UCSD-AML1 (cell line): Measurements from ENCODE around the gene HNF1B.

Experiments
- DNase-seq: peaks from one replicate; lab custom pipeline; 2025; ENCODE audit not compliant: unreplicated experiment; lab: John Stamatoyannopoulos, UW

The HNF1B gene

DNA sequence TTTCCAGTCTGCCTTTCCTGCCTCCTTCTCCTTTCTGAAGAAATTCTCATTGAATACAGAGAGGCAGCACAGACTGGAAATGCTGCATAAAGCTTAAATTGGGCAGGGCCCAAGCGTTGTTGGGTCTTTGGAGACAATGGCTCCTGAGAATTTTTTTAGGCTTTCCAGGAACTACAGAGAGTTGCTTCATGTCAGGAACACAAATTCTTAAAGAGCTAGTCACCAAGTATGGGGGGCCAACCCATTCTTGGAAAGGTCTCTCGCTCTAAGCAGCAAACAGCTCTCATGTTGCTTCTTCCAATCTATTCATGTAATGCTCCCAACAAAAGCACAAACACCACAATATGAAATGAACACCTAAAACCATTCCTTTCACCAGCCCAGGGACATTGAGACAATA, 6.9 kb downstream of the HNF1B start:
- no peak for DNase-seq

DNA sequence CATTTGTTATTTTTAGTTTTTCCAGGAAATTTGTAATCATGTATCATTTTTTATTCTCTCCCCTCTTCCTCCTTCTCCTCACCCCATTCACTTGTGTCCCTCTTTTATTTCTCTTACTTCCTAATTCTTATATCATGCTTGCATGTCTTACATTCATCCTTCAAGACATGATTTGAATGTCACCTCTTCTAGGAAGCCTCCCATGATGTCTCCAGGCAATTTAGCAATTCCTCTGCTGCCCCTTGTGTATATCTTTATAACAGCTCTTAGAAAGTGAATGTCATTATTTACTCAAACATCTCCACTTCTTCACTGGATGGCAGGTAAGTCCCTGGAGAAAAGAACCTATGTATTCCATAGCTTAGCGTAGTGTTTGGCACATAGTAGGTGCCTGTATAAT, 7.8 kb downstream of the HNF1B start:
- DNase-seq: no peak

- DNase-seq: no peak
Measured at GRCh38 chr17:37736428-37736827, 8.4 kb downstream of the HNF1B start.

GRCh38 chr17:37735165-37735564, 9.7 kb downstream of the HNF1B start:
- no peak for DNase-seq

- no peak for DNase-seq
Measured at GRCh38 chr17:37732316-37732715, 12.5 kb downstream of the HNF1B start.

DNA sequence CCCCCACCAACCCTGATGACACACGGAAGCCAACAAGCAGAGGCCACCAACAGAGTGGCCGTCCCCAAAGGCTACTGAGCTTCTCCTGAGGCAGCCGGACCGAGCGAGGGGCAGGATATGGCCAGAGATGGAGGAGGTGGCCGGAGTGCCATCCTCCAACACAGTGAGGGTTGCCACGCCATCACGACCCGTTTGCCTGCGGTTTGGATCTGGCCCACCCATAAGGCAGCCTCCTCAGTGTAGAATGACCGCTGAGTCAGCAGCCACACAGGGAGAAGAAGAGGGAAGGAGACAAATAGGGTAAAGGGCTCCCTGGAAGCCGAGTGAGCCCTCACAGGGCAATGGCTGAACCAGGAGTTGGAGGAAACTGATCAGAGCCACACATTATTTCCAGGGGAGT, 13.8 kb downstream of the HNF1B start:
- no peak for DNase-seq

DNA sequence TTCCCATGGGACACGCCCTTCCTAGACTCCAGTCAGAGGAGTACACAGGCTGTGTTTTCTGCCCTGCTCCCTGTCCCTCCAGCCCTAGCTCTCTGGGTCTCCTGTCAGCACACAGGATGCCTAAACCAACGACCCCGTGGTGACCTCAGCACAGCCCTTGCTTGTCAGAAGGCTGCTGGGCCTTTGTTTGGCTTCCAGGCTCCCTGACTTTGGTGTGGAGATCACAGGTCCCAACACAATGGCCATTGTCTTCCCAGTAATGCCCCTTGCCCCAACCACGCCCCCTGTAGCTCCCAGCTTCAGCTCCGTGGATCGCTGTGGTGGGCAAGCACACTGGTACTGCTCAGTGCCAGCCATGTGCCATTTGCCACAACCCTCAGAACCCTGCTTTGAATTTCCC, 15.0 kb downstream of the HNF1B start:
- no peak for DNase-seq

- no peak for DNase-seq
Measured at GRCh38 chr17:37726891-37727675, 17.8 kb downstream of the HNF1B start.

GRCh38 chr17:37726248-37726647, 18.6 kb downstream of the HNF1B start:
- DNase-seq: no peak

DNA sequence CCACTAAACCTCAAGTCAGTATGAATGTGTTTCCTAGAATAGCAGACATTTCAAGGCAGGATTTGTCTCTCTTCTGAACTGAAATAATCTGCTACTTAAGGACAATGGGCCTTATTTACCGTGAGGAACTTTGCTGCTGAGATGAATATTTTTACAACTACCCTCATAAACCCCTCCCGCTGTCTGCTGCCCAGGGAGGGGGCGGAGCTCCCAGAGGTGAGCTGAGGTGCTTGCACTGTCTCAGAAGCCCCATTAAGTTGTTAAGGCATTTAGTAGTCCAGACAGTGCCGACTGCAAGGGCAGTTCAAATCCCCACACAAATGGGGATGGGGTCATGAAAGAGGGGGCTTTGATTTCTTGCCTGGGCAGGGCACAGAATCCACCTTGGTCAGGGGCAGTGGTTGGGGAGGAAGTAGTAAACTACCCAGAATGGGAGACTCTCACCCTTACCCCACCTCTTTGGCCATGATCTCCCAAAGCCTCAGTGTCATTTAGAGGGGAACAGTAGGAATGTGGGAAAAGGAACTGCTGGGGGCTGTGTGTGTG, 19.2 kb downstream of the HNF1B start:
- no peak for DNase-seq

DNA sequence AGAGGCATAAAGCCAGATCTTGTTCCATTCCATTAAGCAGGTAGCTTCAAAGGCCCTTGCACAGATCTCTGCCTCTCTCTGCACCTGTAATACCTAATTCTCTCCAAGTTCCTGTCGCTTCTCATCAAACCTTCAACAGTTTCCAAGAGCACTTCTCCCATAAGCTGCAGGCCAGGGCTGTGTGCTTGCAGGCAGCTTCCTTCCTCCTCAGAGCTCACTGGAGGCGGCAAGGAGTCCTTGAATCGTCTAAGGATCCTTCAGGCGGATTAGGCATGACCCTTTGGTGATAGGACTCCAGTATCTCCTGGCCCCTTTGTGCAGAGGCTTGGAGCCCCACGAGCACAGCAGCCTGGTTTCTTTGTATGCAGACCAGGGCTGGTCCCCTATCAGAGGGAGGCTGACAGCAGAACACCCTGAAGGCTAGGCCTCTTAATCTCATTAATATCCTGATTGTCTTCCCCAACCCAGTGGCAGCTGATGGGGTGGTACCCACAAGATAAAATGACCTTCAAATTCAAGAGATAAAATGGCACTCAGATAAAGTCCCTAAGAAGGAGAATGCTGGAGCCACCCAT, 19.8 kb downstream of the HNF1B start:
- no peak for DNase-seq

GRCh38 chr17:37720989-37721388, 23.9 kb downstream of the HNF1B start:
- DNase-seq: no peak

GRCh38 chr17:37719866-37720265, 25.0 kb downstream of the HNF1B start:
- DNase-seq: no peak

GRCh38 chr17:37718324-37719048, 26.4 kb downstream of the HNF1B start:
- no peak for DNase-seq

- no peak for DNase-seq
Measured at GRCh38 chr17:37717627-37718323, 27.1 kb downstream of the HNF1B start.

DNA sequence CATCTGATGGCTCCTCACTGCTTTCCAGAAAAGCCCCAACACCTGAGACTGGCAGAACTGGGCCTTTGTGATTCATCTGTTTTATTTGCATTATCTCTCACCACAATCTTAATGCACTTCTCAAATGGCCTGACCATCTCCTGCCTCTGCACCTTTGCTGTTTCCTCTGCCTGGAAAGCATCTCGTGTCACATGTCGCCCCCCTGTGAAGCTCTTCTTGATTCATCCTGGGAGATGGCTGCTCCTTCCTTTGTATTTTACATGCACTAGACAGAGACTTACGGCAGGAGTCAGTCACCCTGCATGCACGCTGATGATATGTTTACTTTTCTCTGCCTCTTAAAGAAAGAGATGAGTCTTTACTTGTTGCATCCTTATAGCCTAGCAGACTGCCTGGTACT, 30.0 kb downstream of the HNF1B start:
- DNase-seq: no peak

- DNase-seq: no peak
Measured at GRCh38 chr17:37713624-37714023, 31.2 kb downstream of the HNF1B start.

DNA sequence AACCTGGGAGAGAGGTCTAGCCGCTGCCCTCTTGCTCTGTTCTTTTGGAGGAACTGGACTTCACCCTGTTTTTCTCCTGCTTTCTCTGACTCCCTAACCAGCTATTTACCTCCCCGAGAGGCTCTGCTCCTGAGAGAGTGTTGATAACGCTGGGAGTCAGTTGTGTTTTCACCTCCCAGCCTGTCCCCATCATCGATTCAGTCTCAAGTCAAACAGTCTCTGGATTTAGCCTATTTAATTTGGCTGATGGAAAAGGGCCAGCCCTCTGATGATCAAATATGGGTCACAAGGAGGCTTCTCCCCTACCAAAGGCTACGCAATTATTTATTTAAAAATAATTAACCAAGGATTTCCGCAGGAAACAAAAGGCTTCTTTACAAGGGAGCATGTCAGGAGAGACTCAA, 31.8 kb downstream of the HNF1B start:
- no peak for DNase-seq

- DNase-seq: no peak
Measured at GRCh38 chr17:37711113-37711512, 33.7 kb downstream of the HNF1B start.

- peak; percentile 25 for DNase-seq
Measured at GRCh38 chr17:37710344-37710886, 34.4 kb downstream of the HNF1B start.

- no peak for DNase-seq
Measured at GRCh38 chr17:37708616-37709212, 36.1 kb downstream of the HNF1B start.
